C4-2B (cell line): ENCODE data around the gene PLD3.
"Not testable (repeated sequence)": the region's sequence is repeated elsewhere in the genome, so short reads cannot be mapped to it uniquely, and the experiment has no call there.

Experiments used
- H3K27ac ChIP-seq: fragments of 450-650 bp; 2 replicates; pipeline ENCODE4 v1.5.1; 2017
- CTCF ChIP-seq: fragments of 450-650 bp; conservative IDR thresholded peaks from 2 replicates; pipeline ENCODE4 v1.5.1; 2017; ENCODE audit warnings: mild to moderate bottlenecking
- ZFX ChIP-seq: fragments of 450-650 bp; IDR thresholded peaks from 2 replicates; pipeline ENCODE4 v1.6.1; 2017

PLD3 gene

GRCh38 chr19:40332669-40333068 is 15.8 kb upstream of the PLD3 start:
- TF ChIP-seq CTCF: no peak
- TF ChIP-seq ZFX: no peak
- H3K27ac ChIP-seq: no peak overlapping the region

- not testable (repeated sequence) for H3K27ac ChIP-seq
These were observed 15.4 kb upstream of the PLD3 start for GRCh38 chr19:40333083-40333482.

DNA sequence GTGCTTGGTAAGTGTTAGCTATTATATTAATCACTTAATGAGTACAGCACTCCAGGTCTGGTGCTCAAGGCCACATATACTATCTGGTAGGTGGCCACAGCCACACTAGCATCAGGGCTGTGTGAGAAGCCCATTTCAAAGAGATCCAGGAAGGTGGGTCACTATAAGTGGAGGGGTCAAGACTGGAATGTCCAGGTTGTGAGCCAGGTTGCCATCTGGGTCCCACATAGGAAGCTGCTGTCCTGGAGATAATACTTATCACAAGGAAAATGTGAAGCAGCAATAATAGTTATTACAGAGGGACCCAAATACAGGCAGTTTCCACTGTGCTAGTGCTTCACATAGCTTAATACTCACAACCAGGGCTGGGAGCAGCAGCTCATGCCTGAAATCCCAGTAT is 13.4 kb upstream of the PLD3 start:
- H3K27ac ChIP-seq: no peak overlapping the region
- TF ChIP-seq CTCF (no peak), ZFX (no peak)

- TF ChIP-seq ZFX: no peak
- TF ChIP-seq CTCF: no peak
- H3K27ac ChIP-seq: no peak overlapping the region
These were observed 12.5 kb upstream of the PLD3 start for GRCh38 chr19:40335855-40336600.

GRCh38 chr19:40336601-40336900 is 11.9 kb upstream of the PLD3 start:
- TF ChIP-seq CTCF (no peak), ZFX (no peak)
- H3K27ac ChIP-seq: no peak overlapping the region

GRCh38 chr19:40337107-40337506 is 11.4 kb upstream of the PLD3 start:
- no peak overlapping the region for H3K27ac ChIP-seq
- TF ChIP-seq CTCF (no peak), ZFX (no peak)

- no peak overlapping the region for H3K27ac ChIP-seq
- TF ChIP-seq CTCF (no peak), ZFX (no peak)
These were observed 10.9 kb upstream of the PLD3 start for GRCh38 chr19:40337594-40337993.

DNA sequence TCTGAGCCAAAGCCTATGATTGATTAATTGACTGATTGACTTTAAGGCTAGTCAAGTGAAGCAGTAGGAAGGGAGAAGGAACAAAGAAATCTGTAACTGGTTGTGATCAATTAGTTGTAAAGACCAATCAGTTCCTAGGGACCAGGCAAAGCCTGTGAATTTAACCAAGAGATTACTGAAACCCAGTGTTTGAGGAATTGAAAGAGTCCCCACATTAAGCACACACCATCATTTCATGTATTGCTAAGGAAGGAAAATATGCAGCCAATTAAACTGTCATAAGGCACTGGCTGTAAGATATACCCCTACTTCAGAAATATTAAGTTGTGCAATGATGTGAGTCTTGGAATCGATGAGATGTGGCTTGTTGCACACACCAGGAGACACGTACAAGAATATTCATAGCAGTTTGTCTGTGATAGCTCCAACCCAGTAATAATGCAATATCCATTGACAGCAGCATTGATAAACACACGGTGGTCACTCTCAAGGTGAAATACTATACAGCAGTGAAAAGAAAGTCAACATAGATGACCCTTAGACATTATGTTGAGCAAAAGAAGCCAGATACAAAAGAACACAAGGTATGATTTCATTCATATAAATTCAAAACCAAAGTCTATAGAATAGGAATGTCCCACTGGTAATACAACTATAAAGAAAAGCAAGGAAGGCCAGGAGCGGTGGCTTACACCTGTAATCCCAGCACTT is 9.3 kb upstream of the PLD3 start:
- H3K27ac ChIP-seq: no peak overlapping the region
- TF ChIP-seq ZFX: no peak
- TF ChIP-seq CTCF: no peak
